NCI-H2196 (cell line): Measurements from ENCODE around the gene TFPI2.

Source experiments
- DNase-seq: peaks from one replicate; lab custom pipeline; 2025; ENCODE audit not compliant: unreplicated experiment; lab: John Stamatoyannopoulos, UW

TFPI2 gene

GRCh38 chr7:93860261-93860660 is 30.3 kb downstream of the TFPI2 start:
- no peak for DNase-seq

DNA sequence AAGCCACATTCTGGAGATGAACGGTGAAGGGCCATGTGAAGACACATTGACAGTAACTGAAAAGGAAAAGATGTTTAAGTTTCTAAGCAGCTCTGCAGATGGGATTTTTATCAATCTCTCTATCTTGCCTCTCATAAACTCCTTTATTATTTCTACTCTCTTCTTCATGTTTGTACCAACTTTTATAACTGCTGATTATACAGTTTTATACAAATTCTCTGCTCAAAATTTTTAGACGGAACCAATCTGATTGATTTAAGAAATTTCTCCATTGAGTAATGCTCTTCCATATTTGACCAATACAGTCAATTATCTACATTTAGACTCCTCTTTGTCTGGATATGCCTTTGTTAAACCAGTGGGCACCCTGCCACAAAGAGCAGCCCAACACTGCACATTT is 31.7 kb downstream of the TFPI2 start:
- no peak for DNase-seq

DNA sequence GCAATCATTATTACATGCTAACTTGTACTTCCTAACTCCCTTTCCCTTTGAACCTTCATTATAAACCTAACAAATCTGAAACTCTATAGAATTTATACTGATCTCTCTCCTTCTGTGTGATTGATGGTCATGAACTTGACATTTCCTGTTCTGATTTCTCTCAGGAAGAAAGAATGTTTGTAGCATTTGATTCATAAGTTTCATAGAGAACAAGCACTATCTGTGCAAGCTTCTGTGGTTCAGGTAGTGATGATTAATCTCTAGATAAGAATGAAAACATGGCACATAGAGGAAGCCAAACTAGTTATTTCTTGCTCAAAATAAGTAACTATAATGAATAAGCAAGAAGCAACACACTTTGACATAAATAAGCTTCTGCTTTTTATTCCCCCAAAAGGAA is 34.2 kb downstream of the TFPI2 start:
- no peak for DNase-seq

- no peak for DNase-seq
Observed at GRCh38 chr7:93855797-93856196, 34.8 kb downstream of the TFPI2 start.

GRCh38 chr7:93854480-93854879 is 36.1 kb downstream of the TFPI2 start:
- DNase-seq = no peak

DNA sequence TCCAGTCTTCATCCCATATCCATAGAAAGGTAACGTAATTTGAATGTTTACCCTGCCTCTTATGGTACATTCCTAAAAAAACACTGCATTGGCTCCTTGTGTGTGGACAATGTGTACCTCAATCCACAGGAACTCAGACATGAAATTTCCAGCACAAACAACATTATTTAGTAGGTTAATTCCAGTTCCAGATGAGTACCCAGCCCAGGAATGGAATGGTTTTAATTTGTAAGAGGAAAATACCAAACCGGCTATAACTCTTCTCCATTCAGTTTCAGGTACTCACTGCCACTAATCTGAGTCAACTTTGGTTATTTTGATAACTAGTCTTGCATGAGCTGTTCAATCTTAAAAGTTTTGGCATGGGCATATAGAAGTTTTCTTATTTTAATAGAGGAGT is 39.0 kb downstream of the TFPI2 start:
- no peak for DNase-seq

GRCh38 chr7:93843260-93843659 is 47.3 kb downstream of the TFPI2 start:
- DNase-seq = no peak

- DNase-seq = no peak
Observed at GRCh38 chr7:93838966-93839365, 51.6 kb downstream of the TFPI2 start.

DNA sequence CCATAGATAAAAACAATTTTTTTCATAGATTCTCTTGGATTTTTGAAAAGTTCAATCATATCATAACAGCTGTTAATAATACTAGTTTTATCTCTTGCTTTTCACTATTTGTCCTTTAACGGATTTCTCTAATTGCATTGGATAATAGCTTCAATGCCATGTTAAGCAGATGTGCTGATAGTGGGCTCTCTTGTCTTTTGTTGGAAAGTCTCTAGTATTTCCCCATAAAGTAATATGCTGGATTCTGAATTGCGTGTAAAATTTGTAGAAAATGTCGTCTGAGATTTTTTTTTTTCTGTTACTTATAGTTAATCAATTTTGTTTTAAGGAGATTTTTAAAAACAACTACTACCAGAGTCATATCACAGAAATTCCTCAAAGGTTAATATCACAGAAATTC is 53.3 kb downstream of the TFPI2 start:
- DNase-seq = no peak

DNA sequence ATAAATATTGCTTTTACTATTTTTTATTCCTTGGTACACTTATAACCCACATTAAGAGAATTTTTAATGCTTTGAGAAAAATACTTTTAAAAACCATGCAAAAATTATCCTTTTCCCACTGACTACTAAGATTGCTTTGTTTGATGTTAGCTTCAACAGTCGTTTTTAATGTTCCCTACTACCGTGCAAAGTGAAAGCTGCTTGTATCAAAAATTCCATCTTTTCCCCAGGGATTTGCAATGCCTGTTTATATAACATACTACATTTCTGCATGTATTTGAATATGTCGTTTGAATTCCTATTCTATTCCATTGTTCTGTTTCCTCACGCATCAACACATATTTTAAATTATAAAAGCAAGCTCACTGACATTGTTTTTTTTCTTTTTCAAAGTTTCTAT is 54.4 kb downstream of the TFPI2 start:
- no peak for DNase-seq

GRCh38 chr7:93835702-93836101 is 54.9 kb downstream of the TFPI2 start:
- no peak for DNase-seq
